H1 (cell line): Measurements from ENCODE around the gene RANBP2. TPM values are rescaled to one million over a fixed set of nuclear protein-coding genes. Genes with fewer than 3 reads are reported as not detected.

ENCODE experiments used
- RFX5 ChIP-seq: IDR thresholded peaks from 2 replicates; pipeline ENCODE4 v1.6.1; 2011; ENCODE audit warnings: low read depth, low read length, improper control_type of control experiment, borderline replicate concordance
- polyA plus RNA-seq, 7 experiments: library from polyadenylated mRNA; depleted of rRNA in 3 of 7; stranded (reverse) in 5 of 7; unstranded in 2 of 7; fragments of >200 nt in 5 of 7; fragments of 200-250 nt in 2 of 7; gene quantifications; 1 replicate in 5 of 7; 2 replicates in 1 of 7; 4 replicates in 1 of 7; pipeline versions ENCODE4 v1.2.1 to v1.2.3, GENCODE V29; 2011 to 2013; ENCODE audit warnings: missing spikeins in 2 of 7, mixed read lengths in 2 of 7
- total RNA-seq: library from RNA; stranded (reverse); fragmentation: NEBNext Ultra II Directional; extraction: Animal tissue kit (Norgen Biotek cat#: 25700); gene quantifications from 2 replicates; pipeline ENCODE4 v1.2.1, GENCODE V29; 2021
- TF ChIP-seq, protein P1 (sequence below): fragments of 300-600 bp; sonication (generic); IDR thresholded peaks from 2 replicates; pipeline ENCODE4 v1.7.1; 2012; ENCODE audit warnings: low read length, moderate library complexity, mild to moderate bottlenecking, inconsistent platforms; ENCODE audit not compliant: insufficient replicate concordance

RANBP2 gene
- total and polyA plus RNA-seq, 2 of the 8 experiments (the other 6 are each of a cell fraction or from before 2014, with no cell fraction given): 8.2 to 95.9 TPM

DNA sequence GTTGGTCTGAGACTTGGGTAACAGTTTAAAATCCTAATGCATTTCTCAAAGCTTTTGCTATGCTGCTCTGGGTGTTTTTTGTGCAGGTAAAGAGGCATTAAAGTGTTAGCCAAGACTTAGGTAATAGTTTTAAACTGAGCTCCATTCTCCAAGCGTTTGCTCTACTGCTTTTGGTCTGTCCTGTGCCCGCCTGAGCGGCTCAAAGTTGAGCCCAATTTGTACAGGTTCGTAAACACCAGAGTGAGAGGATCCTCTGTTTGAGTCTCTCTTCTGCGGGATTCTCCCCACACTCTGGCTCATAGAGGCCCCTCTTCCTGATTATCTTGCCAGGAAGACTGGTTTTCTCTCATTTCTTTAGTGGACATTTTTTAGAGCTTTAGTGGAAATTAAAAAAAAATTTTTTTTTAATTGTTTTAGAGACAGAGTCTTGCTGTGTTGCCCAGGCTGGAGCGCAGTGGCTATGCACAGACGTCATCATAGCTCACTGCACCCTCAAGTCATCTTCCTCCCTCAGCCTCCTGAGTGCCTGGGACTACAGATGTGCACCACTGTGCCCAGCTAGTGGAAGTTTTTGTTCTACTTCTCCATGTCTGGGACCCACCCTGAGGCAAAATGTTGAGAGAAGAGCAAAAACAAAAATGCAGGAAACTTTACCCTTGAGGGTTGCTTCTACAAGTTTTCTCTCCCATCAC lies 83.9 kb downstream of the RANBP2 start (continued):
- TF ChIP-seq, protein P1, sequence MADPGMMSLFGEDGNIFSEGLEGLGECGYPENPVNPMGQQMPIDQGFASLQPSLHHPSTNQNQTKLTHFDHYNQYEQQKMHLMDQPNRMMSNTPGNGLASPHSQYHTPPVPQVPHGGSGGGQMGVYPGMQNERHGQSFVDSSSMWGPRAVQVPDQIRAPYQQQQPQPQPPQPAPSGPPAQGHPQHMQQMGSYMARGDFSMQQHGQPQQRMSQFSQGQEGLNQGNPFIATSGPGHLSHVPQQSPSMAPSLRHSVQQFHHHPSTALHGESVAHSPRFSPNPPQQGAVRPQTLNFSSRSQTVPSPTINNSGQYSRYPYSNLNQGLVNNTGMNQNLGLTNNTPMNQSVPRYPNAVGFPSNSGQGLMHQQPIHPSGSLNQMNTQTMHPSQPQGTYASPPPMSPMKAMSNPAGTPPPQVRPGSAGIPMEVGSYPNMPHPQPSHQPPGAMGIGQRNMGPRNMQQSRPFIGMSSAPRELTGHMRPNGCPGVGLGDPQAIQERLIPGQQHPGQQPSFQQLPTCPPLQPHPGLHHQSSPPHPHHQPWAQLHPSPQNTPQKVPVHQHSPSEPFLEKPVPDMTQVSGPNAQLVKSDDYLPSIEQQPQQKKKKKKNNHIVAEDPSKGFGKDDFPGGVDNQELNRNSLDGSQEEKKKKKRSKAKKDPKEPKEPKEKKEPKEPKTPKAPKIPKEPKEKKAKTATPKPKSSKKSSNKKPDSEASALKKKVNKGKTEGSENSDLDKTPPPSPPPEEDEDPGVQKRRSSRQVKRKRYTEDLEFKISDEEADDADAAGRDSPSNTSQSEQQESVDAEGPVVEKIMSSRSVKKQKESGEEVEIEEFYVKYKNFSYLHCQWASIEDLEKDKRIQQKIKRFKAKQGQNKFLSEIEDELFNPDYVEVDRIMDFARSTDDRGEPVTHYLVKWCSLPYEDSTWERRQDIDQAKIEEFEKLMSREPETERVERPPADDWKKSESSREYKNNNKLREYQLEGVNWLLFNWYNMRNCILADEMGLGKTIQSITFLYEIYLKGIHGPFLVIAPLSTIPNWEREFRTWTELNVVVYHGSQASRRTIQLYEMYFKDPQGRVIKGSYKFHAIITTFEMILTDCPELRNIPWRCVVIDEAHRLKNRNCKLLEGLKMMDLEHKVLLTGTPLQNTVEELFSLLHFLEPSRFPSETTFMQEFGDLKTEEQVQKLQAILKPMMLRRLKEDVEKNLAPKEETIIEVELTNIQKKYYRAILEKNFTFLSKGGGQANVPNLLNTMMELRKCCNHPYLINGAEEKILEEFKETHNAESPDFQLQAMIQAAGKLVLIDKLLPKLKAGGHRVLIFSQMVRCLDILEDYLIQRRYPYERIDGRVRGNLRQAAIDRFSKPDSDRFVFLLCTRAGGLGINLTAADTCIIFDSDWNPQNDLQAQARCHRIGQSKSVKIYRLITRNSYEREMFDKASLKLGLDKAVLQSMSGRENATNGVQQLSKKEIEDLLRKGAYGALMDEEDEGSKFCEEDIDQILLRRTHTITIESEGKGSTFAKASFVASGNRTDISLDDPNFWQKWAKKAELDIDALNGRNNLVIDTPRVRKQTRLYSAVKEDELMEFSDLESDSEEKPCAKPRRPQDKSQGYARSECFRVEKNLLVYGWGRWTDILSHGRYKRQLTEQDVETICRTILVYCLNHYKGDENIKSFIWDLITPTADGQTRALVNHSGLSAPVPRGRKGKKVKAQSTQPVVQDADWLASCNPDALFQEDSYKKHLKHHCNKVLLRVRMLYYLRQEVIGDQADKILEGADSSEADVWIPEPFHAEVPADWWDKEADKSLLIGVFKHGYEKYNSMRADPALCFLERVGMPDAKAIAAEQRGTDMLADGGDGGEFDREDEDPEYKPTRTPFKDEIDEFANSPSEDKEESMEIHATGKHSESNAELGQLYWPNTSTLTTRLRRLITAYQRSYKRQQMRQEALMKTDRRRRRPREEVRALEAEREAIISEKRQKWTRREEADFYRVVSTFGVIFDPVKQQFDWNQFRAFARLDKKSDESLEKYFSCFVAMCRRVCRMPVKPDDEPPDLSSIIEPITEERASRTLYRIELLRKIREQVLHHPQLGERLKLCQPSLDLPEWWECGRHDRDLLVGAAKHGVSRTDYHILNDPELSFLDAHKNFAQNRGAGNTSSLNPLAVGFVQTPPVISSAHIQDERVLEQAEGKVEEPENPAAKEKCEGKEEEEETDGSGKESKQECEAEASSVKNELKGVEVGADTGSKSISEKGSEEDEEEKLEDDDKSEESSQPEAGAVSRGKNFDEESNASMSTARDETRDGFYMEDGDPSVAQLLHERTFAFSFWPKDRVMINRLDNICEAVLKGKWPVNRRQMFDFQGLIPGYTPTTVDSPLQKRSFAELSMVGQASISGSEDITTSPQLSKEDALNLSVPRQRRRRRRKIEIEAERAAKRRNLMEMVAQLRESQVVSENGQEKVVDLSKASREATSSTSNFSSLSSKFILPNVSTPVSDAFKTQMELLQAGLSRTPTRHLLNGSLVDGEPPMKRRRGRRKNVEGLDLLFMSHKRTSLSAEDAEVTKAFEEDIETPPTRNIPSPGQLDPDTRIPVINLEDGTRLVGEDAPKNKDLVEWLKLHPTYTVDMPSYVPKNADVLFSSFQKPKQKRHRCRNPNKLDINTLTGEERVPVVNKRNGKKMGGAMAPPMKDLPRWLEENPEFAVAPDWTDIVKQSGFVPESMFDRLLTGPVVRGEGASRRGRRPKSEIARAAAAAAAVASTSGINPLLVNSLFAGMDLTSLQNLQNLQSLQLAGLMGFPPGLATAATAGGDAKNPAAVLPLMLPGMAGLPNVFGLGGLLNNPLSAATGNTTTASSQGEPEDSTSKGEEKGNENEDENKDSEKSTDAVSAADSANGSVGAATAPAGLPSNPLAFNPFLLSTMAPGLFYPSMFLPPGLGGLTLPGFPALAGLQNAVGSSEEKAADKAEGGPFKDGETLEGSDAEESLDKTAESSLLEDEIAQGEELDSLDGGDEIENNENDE: no peak
- no peak for TF ChIP-seq RFX5
